DOHH2 (cell line): ENCODE results near the gene GMFB.

Experiments
- H3F3A ChIP-seq: fragments of 200-600 bp; sonication (generic), shearing (Covaris generic); 2 replicates; pipeline ENCODE4 v1.6.0; 2016; ENCODE audit warnings: antibody characterized with exemption, mild to moderate bottlenecking; ENCODE audit not compliant: control insufficient read depth, insufficient read depth
- H3K27ac ChIP-seq: fragments of 200-600 bp; sonication (generic); 2 replicates; pipeline ENCODE4 v1.5.1; 2014; ENCODE audit warnings: low read depth, mild to moderate bottlenecking, low read length, moderate library complexity
- H3K27me3 ChIP-seq: fragments of 200-600 bp; sonication (generic); 2 replicates; pipeline ENCODE4 v1.6.1; 2014; ENCODE audit warnings: mild to moderate bottlenecking, low read length, mixed read lengths; ENCODE audit not compliant: control insufficient read depth
- H3K36me3 ChIP-seq: fragments of 200-600 bp; sonication (generic); 2 replicates; pipeline ENCODE4 v1.6.1; 2014; ENCODE audit warnings: mild to moderate bottlenecking, low read length, moderate library complexity, mixed read lengths; ENCODE audit not compliant: control insufficient read depth
- H3K4me1 ChIP-seq: fragments of 200-600 bp; sonication (generic); 2 replicates; pipeline ENCODE4 v1.6.1; 2014; ENCODE audit warnings: mild to moderate bottlenecking, low read length, mixed read lengths; ENCODE audit not compliant: control insufficient read depth
- H3K4me2 ChIP-seq: fragments of 200-600 bp; sonication (generic); 2 replicates; pipeline ENCODE4 v1.6.0; 2014; ENCODE audit warnings: mild to moderate bottlenecking, low read length, moderate library complexity
- H3K4me3 ChIP-seq: fragments of 200-600 bp; sonication (generic); 2 replicates; pipeline ENCODE4 v1.5.1; 2014; ENCODE audit warnings: mild to moderate bottlenecking, low read length, mixed read lengths
- H3K79me2 ChIP-seq: fragments of 200-600 bp; sonication (generic); 2 replicates; pipeline ENCODE4 v1.6.1; 2014; ENCODE audit warnings: mild to moderate bottlenecking, low read length, mixed read lengths; ENCODE audit not compliant: control insufficient read depth
- H3K9me2 ChIP-seq: fragments of 200-600 bp; sonication (generic); replicated peaks from 2 replicates; pipeline ENCODE4 v1.6.1; 2014; ENCODE audit warnings: mild to moderate bottlenecking, low read length, mixed read lengths; ENCODE audit not compliant: control insufficient read depth
- H3K9me3 ChIP-seq: fragments of 200-600 bp; sonication (generic); 2 replicates; pipeline ENCODE4 v1.6.1; 2014; ENCODE audit warnings: antibody characterized with exemption, low read length, mixed read lengths; ENCODE audit not compliant: control insufficient read depth, insufficient read depth
- H4K20me1 ChIP-seq: fragments of 200-600 bp; sonication (generic); 2 replicates; pipeline ENCODE4 v1.6.0; 2014; ENCODE audit warnings: low read depth, mild to moderate bottlenecking, antibody characterized with exemption, low read length, moderate library complexity; ENCODE audit not compliant: control insufficient read depth, insufficient read depth
- CTCF ChIP-seq: fragments of 200-600 bp; sonication (generic); IDR thresholded peaks from one replicate; pipeline ENCODE4 v1.5.1; 2014; ENCODE audit warnings: antibody characterized with exemption, mild to moderate bottlenecking, low read depth, low read length; ENCODE audit not compliant: poor library complexity, severe bottlenecking
- EZH2phosphoT487 ChIP-seq: fragments of 200-600 bp; sonication (generic); IDR thresholded peaks from 2 replicates; pipeline ENCODE4 v1.6.1; 2017; ENCODE audit warnings: borderline replicate concordance, mild to moderate bottlenecking, antibody characterized with exemption, low read length, moderate library complexity, mixed read lengths

The GMFB gene

GRCh38 chr14:54502602-54503001 is 13.8 kb upstream of the GMFB start:
- no peak for TF ChIP-seq EZH2phosphoT487
- no peak for TF ChIP-seq CTCF
- Histone ChIP-seq H4K20me1 (no peaks in the 10 kb centered on the region), H3K27ac (no peak overlapping the region), H3K4me2 (no peak overlapping the region), H3F3A (no peaks in the 10 kb centered on the region), H3K9me3 (no peaks in the 10 kb centered on the region), H3K36me3 (no peaks in the 10 kb centered on the region), H3K27me3 (0 out of 2 replicates have a peak, but pooled peaks cover 4% of the 10 kb centered on the region), H3K4me1 (no peaks in the 10 kb centered on the region), H3K79me2 (no peaks in the 10 kb centered on the region), H3K4me3 (no peak overlapping the region), H3K9me2 (no peaks in the 10 kb centered on the region)

- Histone ChIP-seq H3K4me1 (no peaks in the 10 kb centered on the region), H3K27me3 (0 out of 2 replicates have a peak, but pooled peaks cover 4% of the 10 kb centered on the region), H3K9me2 (no peaks in the 10 kb centered on the region), H3K4me2 (no peak overlapping the region), H3K36me3 (no peaks in the 10 kb centered on the region), H3K27ac (no peak overlapping the region), H3K4me3 (no peak overlapping the region), H3K79me2 (no peaks in the 10 kb centered on the region), H3F3A (no peaks in the 10 kb centered on the region), H4K20me1 (no peaks in the 10 kb centered on the region), H3K9me3 (no peaks in the 10 kb centered on the region)
- TF ChIP-seq CTCF (no peak), EZH2phosphoT487 (no peak)
Measured at GRCh38 chr14:54501480-54501879, 12.7 kb upstream of the GMFB start.

GRCh38 chr14:54500744-54501143 is 12.0 kb upstream of the GMFB start:
- no peaks in the 10 kb centered on the region for H3K36me3 ChIP-seq
- H3K4me3 ChIP-seq = no peak overlapping the region
- H3K27ac ChIP-seq = no peak overlapping the region
- no peaks in the 10 kb centered on the region for H4K20me1 ChIP-seq
- no peaks in the 10 kb centered on the region for H3K9me3 ChIP-seq
- 0 out of 2 replicates have a peak, but pooled peaks cover 4% of the 10 kb centered on the region for H3K27me3 ChIP-seq
- H3F3A ChIP-seq = no peaks in the 10 kb centered on the region
- no peaks in the 10 kb centered on the region for H3K4me1 ChIP-seq
- H3K4me2 ChIP-seq = no peak overlapping the region
- no peaks in the 10 kb centered on the region for H3K9me2 ChIP-seq
- no peaks in the 10 kb centered on the region for H3K79me2 ChIP-seq
- TF ChIP-seq CTCF = no peak
- TF ChIP-seq EZH2phosphoT487 = no peak

- Histone ChIP-seq H4K20me1 (no peaks in the 10 kb centered on the region), H3K4me2 (no peak overlapping the region), H3K9me2 (no peaks in the 10 kb centered on the region), H3K4me1 (no peaks in the 10 kb centered on the region), H3F3A (no peaks in the 10 kb centered on the region), H3K27me3 (0 out of 2 replicates have a peak, but pooled peaks cover 4% of the 10 kb centered on the region), H3K36me3 (no peaks in the 10 kb centered on the region), H3K27ac (no peak overlapping the region), H3K4me3 (no peak overlapping the region), H3K9me3 (no peaks in the 10 kb centered on the region), H3K79me2 (no peaks in the 10 kb centered on the region)
- TF ChIP-seq EZH2phosphoT487 (no peak), CTCF (no peak)
Measured at GRCh38 chr14:54498579-54498978, 9.8 kb upstream of the GMFB start.
